Measurements from ENCODE around the gene BRAF. TPM values are rescaled to one million over a fixed set of nuclear protein-coding genes. Genes with fewer than 3 reads are reported as not detected.

The BRAF gene
- total RNA-seq, 1 experiment from 2014 or later = 29.7 TPM

- TF ChIP-seq, protein P1, sequence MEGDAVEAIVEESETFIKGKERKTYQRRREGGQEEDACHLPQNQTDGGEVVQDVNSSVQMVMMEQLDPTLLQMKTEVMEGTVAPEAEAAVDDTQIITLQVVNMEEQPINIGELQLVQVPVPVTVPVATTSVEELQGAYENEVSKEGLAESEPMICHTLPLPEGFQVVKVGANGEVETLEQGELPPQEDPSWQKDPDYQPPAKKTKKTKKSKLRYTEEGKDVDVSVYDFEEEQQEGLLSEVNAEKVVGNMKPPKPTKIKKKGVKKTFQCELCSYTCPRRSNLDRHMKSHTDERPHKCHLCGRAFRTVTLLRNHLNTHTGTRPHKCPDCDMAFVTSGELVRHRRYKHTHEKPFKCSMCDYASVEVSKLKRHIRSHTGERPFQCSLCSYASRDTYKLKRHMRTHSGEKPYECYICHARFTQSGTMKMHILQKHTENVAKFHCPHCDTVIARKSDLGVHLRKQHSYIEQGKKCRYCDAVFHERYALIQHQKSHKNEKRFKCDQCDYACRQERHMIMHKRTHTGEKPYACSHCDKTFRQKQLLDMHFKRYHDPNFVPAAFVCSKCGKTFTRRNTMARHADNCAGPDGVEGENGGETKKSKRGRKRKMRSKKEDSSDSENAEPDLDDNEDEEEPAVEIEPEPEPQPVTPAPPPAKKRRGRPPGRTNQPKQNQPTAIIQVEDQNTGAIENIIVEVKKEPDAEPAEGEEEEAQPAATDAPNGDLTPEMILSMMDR (IDR thresholded peaks at IDR 0.05 in 2 of 3, conservative IDR thresholded peaks at IDR 0.05 in 1 of 3; ENCODE audit: borderline replicate concordance in 1 of 3, insufficient read depth in 1 of 3, low read depth in 2 of 3, low read length in 2 of 3) = no peak
These were observed 43.1 kb downstream of the BRAF start (continued) for GRCh38 chr7:140881507-140882228.

DNA sequence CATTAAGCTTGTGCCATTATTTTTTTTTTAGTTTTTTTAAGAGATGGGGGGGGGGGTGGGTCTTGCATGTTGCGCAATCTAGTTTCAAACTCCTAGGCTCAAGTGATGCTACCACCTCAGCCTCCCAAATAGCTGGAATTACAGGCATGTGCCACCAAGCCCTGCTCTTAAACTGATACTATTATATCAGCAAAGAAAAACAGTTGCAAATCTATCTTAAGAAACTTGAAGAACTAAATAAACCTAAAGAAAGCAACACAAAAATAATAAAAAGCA lies 47.5 kb downstream of the BRAF start:
- ChIA-PET RAD21 (ENCODE audit: low non-redundant PET in 1 of 2, low total read pairs in 2 of 2, uncharacterized antibody in 2 of 2, unreplicated experiment in 2 of 2) (no interaction called here), CTCF (no interaction called here), POLR2A (no interaction called here)
- Histone ChIP-seq H3K27ac (ENCODE audit: low read depth, low read length) (no peak overlapping the region), H3K9me2 (ENCODE audit: insufficient read depth) (no peaks in the 10 kb centered on the region), H3K79me2 (ENCODE audit: insufficient read depth, low read length) (peaks cover 64% of the 10 kb centered on the region), H3K4me1 (ENCODE audit: control insufficient read depth in 1 of 2, insufficient read depth in 2 of 2, low read length in 2 of 2) (no peaks in the 10 kb centered on the region), H3K27me3 (ENCODE audit: insufficient read depth, low read length) (no peaks in the 10 kb centered on the region), H2AFZ (ENCODE audit: low read depth, low read length, poor library complexity, severe bottlenecking) (no peak overlapping the region), H3K36me3 (ENCODE audit: control insufficient read depth in 1 of 2, insufficient read depth in 2 of 2, low read length in 2 of 2) (no peaks in the 10 kb centered on the region), H3K4me3 (replicated peaks in 1 of 2; ENCODE audit: low read depth in 1 of 2, low read length in 2 of 2) (no peak overlapping the region), H4K20me1 (ENCODE audit: insufficient read depth) (0 out of 2 replicates have a peak, but pooled peaks cover 4% of the 10 kb centered on the region), H3K9ac (ENCODE audit: low read length) (no peak overlapping the region), H3K4me2 (ENCODE audit: low read length) (no peak overlapping the region), H3K9me3 (ENCODE audit: control insufficient read depth in 1 of 2, insufficient read depth in 1 of 2, low read depth in 1 of 2, low read length in 2 of 2) (no peaks in the 10 kb centered on the region)
- intact Hi-C loops (cut with micrococcal nuclease) = no loop called here
- TF ChIP-seq CEBPB (IDR thresholded peaks at IDR 0.05; ENCODE audit: low read depth) (peak; percentile 53; the same call in 1 of the 2 replicates), SRF (IDR thresholded peaks at IDR 0.05; ENCODE audit: low read depth) (no peak)
- no TSS peak for BruUV-seq (replicated peaks)
- ATAC-seq (no peak), DNase-seq (ENCODE audit: low read depth, low spot score) (no peak)

DNA sequence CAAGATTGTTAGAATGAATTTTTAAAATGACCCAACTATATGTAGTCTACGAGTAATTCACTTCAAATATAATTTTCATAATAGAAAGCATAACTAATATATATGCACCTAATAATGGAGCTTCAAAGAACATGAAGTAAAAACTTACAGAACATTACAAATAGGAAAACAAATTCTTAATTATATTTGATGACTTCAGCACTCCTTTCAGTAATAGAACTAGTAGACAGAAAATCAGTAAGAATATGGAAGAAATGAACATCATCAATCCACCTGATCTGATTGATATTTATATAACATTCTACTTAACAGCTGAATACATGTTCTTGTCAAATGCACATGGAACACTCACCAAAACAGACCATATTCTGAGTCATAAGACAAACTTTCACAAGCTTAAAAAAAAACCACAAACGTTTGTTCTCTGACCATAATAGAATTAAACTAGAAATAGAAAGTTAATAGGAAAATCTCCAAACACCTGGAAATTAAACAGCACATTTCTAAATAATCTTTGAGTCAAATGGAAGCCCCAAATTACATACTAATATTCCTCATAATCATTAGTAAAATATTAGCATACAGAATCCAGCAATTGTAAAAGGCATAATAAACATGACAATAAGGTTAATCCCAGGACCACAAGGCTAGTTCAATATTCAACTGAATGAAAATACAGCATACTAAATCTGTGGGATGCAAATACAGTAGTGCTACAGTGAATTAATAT lies 48.0 kb downstream of the BRAF start:
- no peaks in the 10 kb centered on the region for H3K27me3 ChIP-seq (ENCODE audit: insufficient read depth, low read length)
- POLR2A ChIA-PET = no interaction called here
- no peak overlapping the region for H2AFZ ChIP-seq (ENCODE audit: low read depth, low read length, poor library complexity, severe bottlenecking)
- intact Hi-C loops (cut with micrococcal nuclease) = no loop called here
- ATAC-seq (no peak), DNase-seq (ENCODE audit: low read depth, low spot score) (no peak)
- no peaks in the 10 kb centered on the region for H3K36me3 ChIP-seq (ENCODE audit: control insufficient read depth in 1 of 2, insufficient read depth in 2 of 2, low read length in 2 of 2)
- no peaks in the 10 kb centered on the region for H3K4me1 ChIP-seq (ENCODE audit: control insufficient read depth in 1 of 2, insufficient read depth in 2 of 2, low read length in 2 of 2)
- peaks cover 64% of the 10 kb centered on the region for H3K79me2 ChIP-seq (ENCODE audit: insufficient read depth, low read length)
- RAD21 ChIA-PET (ENCODE audit: low non-redundant PET in 1 of 2, low total read pairs in 2 of 2, uncharacterized antibody in 2 of 2, unreplicated experiment in 2 of 2) = no interaction called here
- no peaks in the 10 kb centered on the region for H3K9me2 ChIP-seq (ENCODE audit: insufficient read depth)
- no peak overlapping the region for H3K4me2 ChIP-seq (ENCODE audit: low read length)
- H3K9me3 ChIP-seq (ENCODE audit: control insufficient read depth in 1 of 2, insufficient read depth in 1 of 2, low read depth in 1 of 2, low read length in 2 of 2) = no peaks in the 10 kb centered on the region
- H3K9ac ChIP-seq (ENCODE audit: low read length) = no peak overlapping the region
- 0 out of 2 replicates have a peak, but pooled peaks cover 4% of the 10 kb centered on the region for H4K20me1 ChIP-seq (ENCODE audit: insufficient read depth)
- no TSS peak for BruUV-seq (replicated peaks)
- H3K4me3 ChIP-seq (replicated peaks in 1 of 2; ENCODE audit: low read depth in 1 of 2, low read length in 2 of 2) = no peak overlapping the region
- CTCF ChIA-PET = no interaction called here
- H3K27ac ChIP-seq (ENCODE audit: low read depth, low read length) = no peak overlapping the region
- TF ChIP-seq EZH2phosphoT487 (IDR thresholded peaks at IDR 0.05; ENCODE audit: borderline replicate concordance) (no peak), CEBPB (IDR thresholded peaks at IDR 0.05; ENCODE audit: low read depth) (no peak), FOSL1 (IDR thresholded peaks at IDR 0.05; ENCODE audit: low read depth) (no peak), ZBTB33 (IDR thresholded peaks at IDR 0.05; ENCODE audit: extremely low read depth, insufficient replicate concordance, low read length) (no peak), MAX (IDR thresholded peaks at IDR 0.05) (no peak), TCF7L2 (IDR thresholded peaks at IDR 0.05; ENCODE audit: borderline replicate concordance, extremely low read depth, insufficient read depth, insufficient read length) (no peak), POLR2A (IDR thresholded peaks at IDR 0.05; ENCODE audit: borderline replicate concordance, extremely low read depth, insufficient read depth, insufficient read length) (no peak), EZH2 (IDR thresholded peaks at IDR 0.05) (no peak), SP1 (IDR thresholded peaks at IDR 0.05; ENCODE audit: low read depth) (no peak), SIN3A (IDR thresholded peaks at IDR 0.05; ENCODE audit: low read depth) (no peak)
- TF ChIP-seq, protein P2, sequence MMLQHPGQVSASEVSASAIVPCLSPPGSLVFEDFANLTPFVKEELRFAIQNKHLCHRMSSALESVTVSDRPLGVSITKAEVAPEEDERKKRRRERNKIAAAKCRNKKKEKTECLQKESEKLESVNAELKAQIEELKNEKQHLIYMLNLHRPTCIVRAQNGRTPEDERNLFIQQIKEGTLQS (IDR thresholded peaks at IDR 0.05) = no peak

All from HCT116 (cell line).